Ascending aorta (tissue), 2 donors: ENCODE results near the gene KIAA1549. TPM values are rescaled to one million over a fixed set of nuclear protein-coding genes. Genes with fewer than 3 reads are reported as not detected.

ENCODE experiments used
- DNase-seq, 2 donors: peaks; one replicate each; pipeline ENCODE4 v3.0.0-alpha.2; 2019; ENCODE audit warnings: low spot score in 2 of 2
- H3K27ac ChIP-seq, 2 donors: fragments of 200-600 bp; sonication (generic); one replicate each; pipeline ENCODE4 v1.5.1; 2016 to 2017; ENCODE audit warnings: mild to moderate bottlenecking in 1 of 2
- H3K27me3 ChIP-seq: fragments of 200-600 bp; sonication (generic); one replicate; pipeline ENCODE4 v1.5.1; 2017
- H3K36me3 ChIP-seq, 2 donors: fragments of 200-600 bp; sonication (generic); one replicate each; pipeline ENCODE4 v1.5.1; 2016
- H3K4me1 ChIP-seq, 2 donors: fragments of 200-600 bp; sonication (generic); one replicate each; pipeline ENCODE4 v1.5.1; 2016 to 2017; ENCODE audit warnings: mild to moderate bottlenecking in 1 of 2
- H3K4me3 ChIP-seq, 2 donors: fragments of 200-600 bp; sonication (generic); one replicate each; pipeline ENCODE4 v1.5.1; 2016 to 2017; ENCODE audit warnings: mild to moderate bottlenecking in 1 of 2
- H3K9me3 ChIP-seq, 2 donors: fragments of 200-600 bp; sonication (generic); one replicate each; pipeline ENCODE4 v1.5.1; 2016
- CTCF ChIP-seq, 3 experiments: fragments of 200-600 bp in 2 of 3; fragments of 450-650 bp in 1 of 3; sonication (generic) in 2 of 3; IDR thresholded peaks; one replicate each; pipeline ENCODE4 v1.5.1; 2016 to 2019; ENCODE audit warnings: antibody characterized with exemption in 3 of 3, mild to moderate bottlenecking in 1 of 3, moderate library complexity in 1 of 3
- intact Hi-C: fragments of 100-400 bp; cut with DNase I; formaldehyde crosslinking; loops from one replicate; pipeline ENCODE4 v1.15.1; 2023
- total RNA-seq: library from RNA; depleted of rRNA; stranded (reverse); fragments of >200 nt; gene quantifications from one replicate; pipeline ENCODE4 v1.1.0, GENCODE V29; 2016

Gene KIAA1549
- total RNA-seq, 1 donor from 2014 or later: 0.11 TPM

GRCh38 chr7:138895679-138896078, 85.5 kb downstream of the KIAA1549 start:
- intact Hi-C loops: no loop called here
- DNase-seq: no peak
- TF ChIP-seq CTCF (IDR thresholded peaks at IDR 0.05): no peak

GRCh38 chr7:138893258-138893657, 87.9 kb downstream of the KIAA1549 start:
- no peak overlapping the region for H3K27ac ChIP-seq
- no peaks in the 10 kb centered on the region for H3K27me3 ChIP-seq
- H3K4me1 ChIP-seq: no peaks in the 10 kb centered on the region
- intact Hi-C loops: no loop called here
- no peak for DNase-seq
- no peaks in the 10 kb centered on the region for H3K9me3 ChIP-seq
- H3K4me3 ChIP-seq: no peak overlapping the region
- TF ChIP-seq CTCF (IDR thresholded peaks at IDR 0.05): no peak
- no peaks in the 10 kb centered on the region for H3K36me3 ChIP-seq

More at GRCh38 chr7:138895679-138896078, 85.5 kb downstream of the KIAA1549 start:
- Histone ChIP-seq H3K4me3 (no peak overlapping the region), H3K36me3 (no peaks in the 10 kb centered on the region), H3K27ac (no peak overlapping the region), H3K9me3 (no peaks in the 10 kb centered on the region), H3K27me3 (no peaks in the 10 kb centered on the region), H3K4me1 (no peaks in the 10 kb centered on the region)

- no peaks in the 10 kb centered on the region for H3K9me3 ChIP-seq
- no peak overlapping the region for H3K4me3 ChIP-seq
- H3K27ac ChIP-seq: no peak overlapping the region
- no peak for TF ChIP-seq CTCF (IDR thresholded peaks at IDR 0.05)
- intact Hi-C loops: no loop called here
- no peak for DNase-seq
- no peaks in the 10 kb centered on the region for H3K36me3 ChIP-seq
- H3K4me1 ChIP-seq: no peaks in the 10 kb centered on the region
- no peaks in the 10 kb centered on the region for H3K27me3 ChIP-seq
Observed at GRCh38 chr7:138892812-138893211, 88.4 kb downstream of the KIAA1549 start.

- Histone ChIP-seq H3K9me3 (no peaks in the 10 kb centered on the region), H3K27ac (no peak overlapping the region), H3K27me3 (no peaks in the 10 kb centered on the region), H3K36me3 (no peaks in the 10 kb centered on the region), H3K4me1 (no peaks in the 10 kb centered on the region), H3K4me3 (no peak overlapping the region)
- DNase-seq: no peak
- no peak for TF ChIP-seq CTCF (IDR thresholded peaks at IDR 0.05)
- intact Hi-C loops: no loop called here
Observed at GRCh38 chr7:138892006-138892630, 89.1 kb downstream of the KIAA1549 start.

GRCh38 chr7:138891446-138891810, 89.8 kb downstream of the KIAA1549 start:
- no peaks in the 10 kb centered on the region for H3K4me1 ChIP-seq
- intact Hi-C loops: no loop called here
- DNase-seq: no peak
- no peaks in the 10 kb centered on the region for H3K27me3 ChIP-seq
- H3K4me3 ChIP-seq: no peak overlapping the region
- H3K27ac ChIP-seq: no peak overlapping the region
- TF ChIP-seq CTCF (IDR thresholded peaks at IDR 0.05): no peak
- H3K9me3 ChIP-seq: no peaks in the 10 kb centered on the region
- no peaks in the 10 kb centered on the region for H3K36me3 ChIP-seq
